HG03159 (cell line): Measurements from ENCODE around the gene UBTF.

ENCODE experiments used
- ATAC-seq: cut with Tn5 transposase; IDR thresholded peaks from one replicate; pipeline ENCODE4 v1.9.1; 2021; ENCODE audit warnings: mild to moderate bottlenecking, moderate library complexity; ENCODE audit not compliant: unreplicated experiment

UBTF gene

GRCh38 chr17:44214230-44214494 is 5.3 kb downstream of the UBTF start:
- no peak for ATAC-seq

- ATAC-seq = no peak
These were observed 5.9 kb downstream of the UBTF start for GRCh38 chr17:44213403-44214229.

DNA sequence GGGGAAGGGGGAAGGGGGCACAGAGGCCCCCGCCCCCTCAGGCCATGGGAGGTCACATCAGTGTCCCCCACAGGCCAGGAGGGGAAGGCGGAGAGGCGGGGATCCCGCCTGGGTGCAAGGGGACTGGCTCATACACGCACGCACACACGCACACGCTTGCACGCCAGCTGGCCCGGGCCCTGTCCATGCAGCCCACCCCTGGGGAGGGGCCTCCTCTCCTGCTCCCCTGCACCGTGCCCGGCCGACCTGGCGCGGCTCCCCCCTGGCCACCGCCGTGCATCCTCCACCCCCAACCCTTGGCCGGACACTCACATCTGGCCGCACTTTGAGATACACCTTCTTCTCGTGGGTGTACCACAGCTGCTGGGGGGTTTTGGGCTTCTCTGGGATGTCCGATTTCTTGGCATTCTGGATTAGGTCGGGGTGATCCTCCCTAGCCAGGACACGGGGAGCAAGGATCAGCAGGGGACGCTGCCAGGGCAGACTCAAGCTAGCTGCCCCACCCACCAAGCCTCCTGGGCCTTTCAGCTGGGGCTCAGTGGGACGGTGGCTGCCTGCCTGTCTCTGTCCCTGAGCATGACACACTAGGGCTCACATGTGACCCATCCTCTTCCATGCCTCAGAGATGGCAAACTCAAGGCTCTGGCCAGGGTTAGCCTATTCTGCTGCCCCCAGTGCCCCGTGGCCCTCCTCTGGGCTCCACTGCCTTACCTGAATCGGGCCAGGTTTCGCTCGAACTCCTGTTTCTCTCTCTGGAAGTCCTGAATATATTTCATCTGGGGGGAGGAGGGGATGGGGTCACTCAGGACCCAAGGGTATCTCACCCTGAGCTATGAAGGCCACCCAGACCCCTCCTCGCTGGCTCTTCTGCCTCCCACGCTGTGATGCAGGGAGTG is 6.7 kb downstream of the UBTF start:
- no peak for ATAC-seq

GRCh38 chr17:44211281-44212265 is 7.9 kb downstream of the UBTF start:
- no peak for ATAC-seq

DNA sequence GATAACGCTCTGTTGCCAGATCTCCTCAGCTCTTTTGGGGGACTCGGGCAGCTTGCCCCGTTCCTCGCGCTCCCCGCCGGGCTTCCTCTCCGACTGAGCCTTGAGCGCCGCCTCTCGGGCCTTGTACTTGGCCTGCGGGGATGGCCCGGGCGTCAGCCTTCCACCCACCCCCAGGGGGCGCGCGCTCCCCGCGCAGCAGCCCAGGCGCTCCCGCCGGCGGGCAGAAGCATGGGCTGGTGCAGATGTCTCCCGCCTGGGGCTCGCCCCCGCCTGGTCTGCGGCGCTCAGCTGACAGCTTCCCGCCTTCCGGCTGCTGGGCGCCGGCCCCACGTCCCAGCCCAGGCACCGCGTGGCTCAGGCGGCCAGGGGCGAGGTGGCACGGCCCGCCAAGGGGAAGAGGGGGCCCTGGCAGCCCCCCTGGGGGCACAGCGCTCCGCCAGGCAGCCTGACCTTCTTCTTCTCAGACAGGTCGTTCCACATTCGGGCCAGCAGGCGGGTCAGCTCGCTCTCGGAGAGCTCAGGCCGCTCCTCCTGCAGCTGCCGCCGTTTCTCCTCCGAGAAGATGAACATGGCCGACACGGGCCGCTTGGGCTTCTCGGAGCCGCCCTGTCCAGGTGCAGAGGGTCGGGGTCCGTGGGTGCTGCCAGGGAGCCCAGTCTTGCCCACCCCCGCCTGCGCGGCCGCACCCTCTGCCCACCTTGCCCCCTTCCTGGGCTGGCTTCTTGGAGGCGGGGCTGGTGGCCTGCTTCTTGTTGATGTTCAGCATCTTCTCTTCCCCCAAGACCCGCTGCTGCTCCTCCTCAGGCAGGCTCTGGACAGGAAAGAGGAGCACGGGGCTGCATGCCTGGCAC is 8.9 kb downstream of the UBTF start:
- peak; percentile 71 for ATAC-seq

DNA sequence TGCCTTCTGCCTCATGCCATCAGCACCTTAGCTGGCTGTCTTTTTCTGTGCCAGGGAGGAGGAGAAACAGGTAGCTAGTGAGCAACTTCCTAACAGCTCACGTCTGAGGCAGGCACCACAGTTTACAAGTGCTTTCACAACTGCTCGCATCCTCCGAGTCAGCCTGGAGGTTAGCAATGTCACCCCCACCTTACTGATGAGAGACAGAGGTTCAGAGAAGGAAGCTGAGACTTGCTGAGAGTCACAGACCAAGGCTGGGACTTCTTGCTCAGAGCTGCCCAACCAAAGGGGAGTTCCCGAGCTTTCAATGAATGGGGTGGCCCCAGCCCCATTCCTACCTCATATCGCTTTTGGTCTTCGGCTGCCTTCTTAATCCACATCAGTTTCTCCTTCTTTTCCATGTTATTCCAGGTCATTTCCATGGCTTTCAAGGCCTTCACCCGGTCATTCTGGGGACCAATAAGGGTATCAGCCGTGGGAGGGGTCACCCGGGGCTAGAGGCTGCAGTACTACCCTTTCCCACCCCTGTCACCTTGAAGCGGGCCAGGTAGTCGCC is 9.6 kb downstream of the UBTF start:
- ATAC-seq = no peak

DNA sequence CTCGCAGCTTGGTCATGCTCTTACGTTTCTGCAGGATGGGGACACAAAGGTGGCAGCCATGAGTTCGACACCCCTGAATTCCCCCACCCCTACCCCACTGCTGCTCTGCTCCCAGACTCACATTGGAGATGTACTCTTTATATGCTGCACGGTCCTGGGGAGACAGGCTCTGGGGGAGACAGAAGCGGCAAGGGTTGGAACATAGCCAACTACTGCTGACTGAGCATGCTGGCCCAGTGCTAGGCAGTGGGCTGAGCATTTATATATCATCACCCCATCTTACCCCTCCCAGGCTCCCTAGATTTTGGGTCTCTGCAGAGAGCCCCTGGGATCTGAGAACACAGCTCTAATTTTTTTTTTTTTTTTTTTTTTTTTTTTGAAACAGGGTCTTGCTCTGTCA is 11.7 kb downstream of the UBTF start:
- no peak for ATAC-seq

- ATAC-seq = no peak
These were observed 12.2 kb downstream of the UBTF start for GRCh38 chr17:44207319-44207718.

DNA sequence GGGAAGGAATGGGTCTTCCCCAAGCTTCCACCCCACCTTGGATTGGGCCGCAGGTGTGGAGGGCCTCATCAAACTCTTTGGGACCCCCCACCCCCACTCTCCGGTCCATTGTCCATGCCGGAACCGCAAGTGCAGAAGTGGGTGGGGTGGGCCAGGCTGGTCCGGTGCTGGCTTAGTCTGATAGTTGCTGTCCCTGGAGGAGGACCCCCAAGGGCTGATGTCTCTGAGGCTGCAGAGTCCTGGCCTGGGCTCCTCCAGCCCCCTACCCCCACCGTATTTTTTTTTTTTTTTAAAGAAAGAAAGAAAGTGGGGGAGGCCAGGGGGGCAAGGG is 12.7 kb downstream of the UBTF start:
- ATAC-seq = no peak

- no peak for ATAC-seq
These were observed 13.3 kb downstream of the UBTF start for GRCh38 chr17:44205962-44206824.

GRCh38 chr17:44204441-44204882 is 15.0 kb downstream of the UBTF start:
- ATAC-seq = no peak

GRCh38 chr17:44203731-44204440 is 15.6 kb downstream of the UBTF start:
- ATAC-seq = no peak

DNA sequence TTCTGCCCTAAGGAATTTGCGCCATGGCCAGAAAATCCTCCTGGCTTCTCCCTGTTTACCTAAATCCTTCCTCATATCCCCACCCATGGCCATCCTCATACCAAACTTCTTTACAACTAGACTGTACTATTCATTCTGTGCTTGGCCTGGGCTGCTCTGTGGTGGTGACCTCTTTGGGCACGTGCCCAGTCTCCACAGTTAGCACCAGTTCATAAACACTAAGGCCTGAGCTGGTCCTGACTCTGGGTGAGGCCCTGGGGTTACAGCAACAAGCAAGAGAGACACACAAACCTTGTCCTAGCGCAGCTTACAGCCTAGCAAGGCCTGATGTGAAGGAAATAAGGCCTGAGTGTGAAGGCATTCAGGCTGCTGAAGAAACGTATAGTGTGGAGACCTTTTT is 16.7 kb downstream of the UBTF start:
- no peak for ATAC-seq

DNA sequence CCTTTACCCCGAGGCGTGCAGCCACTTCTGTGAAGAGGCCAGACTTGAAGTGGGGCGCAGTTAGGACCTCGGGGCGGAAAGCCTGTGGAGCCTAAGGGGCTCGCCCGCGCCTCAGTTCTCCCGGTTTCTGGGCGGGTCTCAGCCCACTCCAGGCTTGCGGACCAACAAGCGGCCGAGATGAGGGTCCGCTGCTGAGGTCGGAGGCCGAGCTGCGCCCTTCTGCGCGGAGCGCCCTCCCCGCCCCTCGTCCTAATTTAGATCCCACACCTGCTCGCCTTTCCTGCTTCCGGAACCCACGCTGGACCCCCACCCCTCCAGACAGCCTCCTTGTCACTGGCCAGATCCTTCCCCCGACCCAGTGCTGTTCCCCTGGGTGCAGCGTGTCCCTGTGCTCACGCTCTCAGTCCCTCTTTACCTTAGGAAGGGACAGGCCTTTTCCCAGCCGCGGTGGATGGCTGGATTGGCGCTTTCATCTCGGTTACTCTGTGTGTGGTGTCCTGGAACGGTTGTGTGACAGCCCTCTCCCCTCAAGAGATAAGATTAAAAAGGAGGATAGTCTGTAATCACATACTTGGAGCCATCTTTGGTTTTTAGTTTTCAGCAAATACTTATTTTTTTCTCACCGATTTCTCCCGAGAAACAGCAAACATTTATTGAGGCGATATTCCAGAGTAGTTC is 18.9 kb downstream of the UBTF start:
- ATAC-seq = peak; percentile 4

GRCh38 chr17:44199553-44200477 is 19.7 kb downstream of the UBTF start, which contains the start of gene ATXN7L3:
TSS of gene ATXN7L3 (minus strand) at chr17:44199884. CDS start at chr17:44198070, 1,814 bp downstream.
- ATAC-seq = peak; percentile 57

- peak; percentile 19 for ATAC-seq
These were observed 20.5 kb downstream of the UBTF start for GRCh38 chr17:44198721-44199552.
